HEK293T (cell line): ENCODE data around the gene ZNF324B.

Experiments
- BHLHE40 ChIP-seq: fragments of 450-650 bp; IDR thresholded peaks from 2 replicates; pipeline ENCODE4 v1.6.1; 2016; ENCODE audit warnings: mild to moderate bottlenecking, moderate library complexity, borderline replicate concordance
- CTBP1 ChIP-seq: fragments of 450-650 bp; IDR thresholded peaks from 2 replicates; pipeline ENCODE4 v1.6.1; 2016; ENCODE audit warnings: borderline replicate concordance
- FOXK2 ChIP-seq: fragments of 450-650 bp; IDR thresholded peaks from 2 replicates; pipeline ENCODE4 v1.6.1; 2016; ENCODE audit warnings: mild to moderate bottlenecking
- FOXM1 ChIP-seq: fragments of 450-650 bp; IDR thresholded peaks from 2 replicates; pipeline ENCODE4 v1.6.1; 2017; ENCODE audit warnings: mild to moderate bottlenecking, borderline replicate concordance
- L3MBTL2 ChIP-seq: fragments of 450-650 bp; conservative IDR thresholded peaks from 2 replicates; pipeline ENCODE4 v1.6.1; 2016; ENCODE audit warnings: mild to moderate bottlenecking
- LEF1 ChIP-seq: fragments of 450-650 bp; IDR thresholded peaks from 2 replicates; pipeline ENCODE4 v1.6.1; 2017; ENCODE audit warnings: mild to moderate bottlenecking, borderline replicate concordance
- SP1 ChIP-seq: fragments of 450-650 bp; IDR thresholded peaks from 2 replicates; pipeline ENCODE4 v1.6.1; 2017
- TARDBP ChIP-seq: fragments of 450-650 bp; IDR thresholded peaks from 2 replicates; pipeline ENCODE4 v1.6.1; 2016
- ZNF384 ChIP-seq: fragments of 450-650 bp; IDR thresholded peaks from 2 replicates; pipeline ENCODE4 v1.6.1; 2016

- no peak for TF ChIP-seq FOXM1
- no peak for TF ChIP-seq BHLHE40
- TF ChIP-seq TARDBP, result no peak
- no peak for TF ChIP-seq ZNF384
- no peak for TF ChIP-seq SP1
- no peak for TF ChIP-seq FOXK2
- no peak for TF ChIP-seq L3MBTL2
- no peak for TF ChIP-seq LEF1
- TF ChIP-seq CTBP1, result no peak
Measured at GRCh38 chr19:58428617-58429016, 22.8 kb upstream of the ZNF324B start.
